HepG2 (cell line): ENCODE results near the gene KCND3. TPM values are rescaled to one million over a fixed set of nuclear protein-coding genes. Genes with fewer than 3 reads are reported as not detected.

Experiments used
- ATF4 ChIP-seq, 2 experiments: fragments of 450-650 bp in 1 of 2; sonication (generic) in 1 of 2; formaldehyde crosslinking; IDR thresholded peaks; 2 replicates each; pipeline versions ENCODE4 v1.5.0 to v1.8.0; 2020 to 2022; ENCODE audit warnings: mild to moderate bottlenecking in 1 of 2, missing genetic modification reagents in 1 of 2
- BATF2 ChIP-seq: sonication (generic); formaldehyde crosslinking; IDR thresholded peaks from 2 replicates; pipeline ENCODE4 v1.8.0; 2022; ENCODE audit warnings: mild to moderate bottlenecking, missing genetic modification reagents, moderate library complexity
- FOXO1 ChIP-seq: sonication (generic); formaldehyde crosslinking; IDR thresholded peaks from 2 replicates; pipeline ENCODE4 v1.4.0; 2020; ENCODE audit warnings: missing genetic modification reagents
- HINFP ChIP-seq: sonication (generic); formaldehyde crosslinking; IDR thresholded peaks from 2 replicates; pipeline ENCODE4 v1.4.0; 2020; ENCODE audit warnings: low read depth, mild to moderate bottlenecking, missing genetic modification reagents
- HOXA5 ChIP-seq: sonication (generic); formaldehyde crosslinking; IDR thresholded peaks from 2 replicates; pipeline ENCODE4 v1.4.0; 2020; ENCODE audit warnings: missing genetic modification reagents
- KDM5B ChIP-seq: sonication (generic); formaldehyde crosslinking; IDR thresholded peaks from 2 replicates; pipeline ENCODE4 v1.4.0; 2020; ENCODE audit warnings: missing genetic modification reagents, mild to moderate bottlenecking, borderline replicate concordance
- KLF15 ChIP-seq: sonication (generic); formaldehyde crosslinking; IDR thresholded peaks from 2 replicates; pipeline ENCODE4 v1.8.1; 2023; ENCODE audit warnings: borderline replicate concordance, mild to moderate bottlenecking, inconsistent platforms, missing genetic modification reagents, mixed read lengths
- KLF9 ChIP-seq: IDR thresholded peaks from 2 replicates; pipeline ENCODE4 v1.6.1; 2016; ENCODE audit warnings: low read depth
- MLX ChIP-seq: IDR thresholded peaks from 2 replicates; pipeline ENCODE4 v1.6.1; 2016
- RCOR2 ChIP-seq: IDR thresholded peaks from 2 replicates; pipeline ENCODE4 v1.6.1; 2016; ENCODE audit warnings: missing biosample characterization, missing genetic modification reagents
- SMAD9 ChIP-seq: sonication (generic); formaldehyde crosslinking; IDR thresholded peaks from 2 replicates; pipeline ENCODE4 v1.5.1; 2020; ENCODE audit warnings: mild to moderate bottlenecking, missing genetic modification reagents
- SPEN ChIP-seq: sonication (generic); formaldehyde crosslinking; IDR thresholded peaks from 2 replicates; pipeline ENCODE4 v1.5.1; 2020; ENCODE audit warnings: low read depth, mild to moderate bottlenecking, missing genetic modification reagents
- ZBTB2 ChIP-seq: sonication (generic); formaldehyde crosslinking; IDR thresholded peaks from 2 replicates; pipeline ENCODE4 v1.8.0; 2022; ENCODE audit warnings: low read depth, missing genetic modification reagents
- ZNF512 ChIP-seq: sonication (generic); formaldehyde crosslinking; IDR thresholded peaks from 2 replicates; pipeline ENCODE4 v1.4.0; 2020; ENCODE audit warnings: mild to moderate bottlenecking, missing genetic modification reagents
- ZNF513 ChIP-seq: sonication (generic); formaldehyde crosslinking; conservative IDR thresholded peaks from 2 replicates; pipeline ENCODE4 v1.5.0; 2020; ENCODE audit warnings: missing genetic modification reagents
- ZNF543 ChIP-seq: sonication (generic); formaldehyde crosslinking; IDR thresholded peaks from 2 replicates; pipeline ENCODE4 v1.4.0; 2020; ENCODE audit warnings: mild to moderate bottlenecking, missing genetic modification reagents
- ZNF660 ChIP-seq: sonication (generic); formaldehyde crosslinking; IDR thresholded peaks from 2 replicates; pipeline ENCODE4 v1.5.1; 2020; ENCODE audit warnings: mild to moderate bottlenecking, low read depth, missing genetic modification reagents, borderline replicate concordance
- ZNF724P ChIP-seq: sonication (generic); formaldehyde crosslinking; IDR thresholded peaks from 2 replicates; pipeline ENCODE4 v1.8.0; 2022; ENCODE audit warnings: missing genetic modification reagents, borderline replicate concordance
- ZNF788 ChIP-seq: sonication (generic); formaldehyde crosslinking; IDR thresholded peaks from 2 replicates; pipeline ENCODE4 v1.5.0; 2020; ENCODE audit warnings: mild to moderate bottlenecking, missing genetic modification reagents, borderline replicate concordance
- polyA plus RNA-seq, 8 experiments: library from polyadenylated mRNA; depleted of rRNA in 3 of 8; stranded (reverse) in 7 of 8; unstranded in 1 of 8; fragments of >200 nt; fragmentation: Illumina TruSeq in 4 of 8; extraction: Trizol in 4 of 8; gene quantifications; 2 replicates each; pipeline versions ENCODE4 v1.2.1 to v1.2.3, GENCODE V29; 2011 to 2016; ENCODE audit warnings: low read depth in 4 of 8, missing spikeins in 1 of 8, mixed read lengths in 1 of 8; ENCODE audit not compliant: insufficient read depth in 1 of 8
- total RNA-seq, 5 experiments: library from RNA; depleted of rRNA; stranded (reverse); fragments of >200 nt; fragmentation: Illumina TruSeq; extraction: Trizol; gene quantifications; 2 replicates each; pipeline ENCODE4 v1.2.3, GENCODE V29; 2016; ENCODE audit warnings: low read depth in 1 of 5

The KCND3 gene
- total and polyA plus RNA-seq, 2 of the 13 experiments (the other 11 are each of a cell fraction or from before 2014, with no cell fraction given): 0.04 TPM; not detected in 1

GRCh38 chr1:111755331-111756123 is 233.9 kb downstream of the KCND3 start, which contains the start of gene DDX20 (continued):
- peak; percentile 69; the same call in 1 of the 2 replicates for TF ChIP-seq ZBTB2 (CRISPR knock-in tag)
- peak; percentile 68; the same call in 1 of the 2 replicates for TF ChIP-seq HINFP
- TF ChIP-seq ZNF543: peak; percentile 86; the same call in 1 of the 2 replicates
- no peak for TF ChIP-seq ZNF513 (CRISPR knock-in tag)
- TF ChIP-seq SPEN (CRISPR knock-in tag): peak; percentile 86
- no peak for TF ChIP-seq RCOR2 (CRISPR knock-in tag)
- TF ChIP-seq HOXA5 (CRISPR knock-in tag): 0 out of 2 replicates have a peak, but pooled peaks have one; percentile 19
- 0 out of 2 replicates have a peak, but pooled peaks have one; percentile 8 for TF ChIP-seq KLF9 (CRISPR knock-in tag)
- peak; percentile 79; the same call in 1 of the 2 replicates for TF ChIP-seq ZNF788
- TF ChIP-seq KDM5B (CRISPR knock-in tag): peak; percentile 86; the same call in 1 of the 2 replicates
- 0 out of 2 replicates have a peak, but pooled peaks have one; percentile 43 for TF ChIP-seq BATF2 (CRISPR knock-in tag)
- TF ChIP-seq ZNF724P (CRISPR knock-in tag): 0 out of 2 replicates have a peak, but pooled peaks have one; percentile 60
- peak; percentile 90 for TF ChIP-seq MLX
- peak; percentile 44; the same call in 1 of the 2 replicates for TF ChIP-seq FOXO1 (CRISPR knock-in tag)
- TF ChIP-seq KLF15 (CRISPR knock-in tag): peak; percentile 33; the same call in 1 of the 2 replicates
- TF ChIP-seq SMAD9 (CRISPR knock-in tag): 0 out of 2 replicates have a peak, but pooled peaks have one; percentile 27
- peak in 1 of 2 experiments; percentile 76; a peak in 1 of 4 replicates for TF ChIP-seq ATF4 (CRISPR knock-in tag; IDR thresholded peaks at IDR 0.05)
- no peak for TF ChIP-seq ZNF512 (CRISPR knock-in tag)
- no peak for TF ChIP-seq ZNF660 (CRISPR knock-in tag)
